ENCODE results near the gene ZNF280A.
"Not testable (repeated sequence)": the region's sequence is repeated elsewhere in the genome, so short reads cannot be mapped to it uniquely, and the experiment has no call there.

Gene ZNF280A

DNA sequence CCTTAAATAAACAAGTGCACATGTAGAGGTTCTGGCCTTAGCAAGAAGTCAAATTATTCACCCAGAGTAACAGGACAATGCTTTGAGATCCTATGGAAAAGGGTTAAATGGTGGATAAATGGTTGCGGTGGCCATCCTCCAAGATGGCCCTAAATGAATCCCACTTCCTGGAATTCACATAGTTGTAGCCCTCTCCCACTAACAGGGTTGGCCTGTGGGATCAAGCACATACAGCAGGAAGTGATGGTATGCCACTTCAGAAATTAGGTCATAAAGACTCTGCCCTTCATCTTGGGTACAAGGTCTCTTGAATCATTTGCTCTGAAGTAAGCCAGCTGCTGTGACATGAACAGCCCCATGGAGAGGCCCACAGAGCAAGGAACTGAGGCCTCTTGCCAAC is 13.3 kb downstream of the ZNF280A start:
- no peak overlapping the region for H3K4me3 ChIP-seq (ENCODE audit: control insufficient read depth, low read depth, low read length)
- TF ChIP-seq, protein P1, sequence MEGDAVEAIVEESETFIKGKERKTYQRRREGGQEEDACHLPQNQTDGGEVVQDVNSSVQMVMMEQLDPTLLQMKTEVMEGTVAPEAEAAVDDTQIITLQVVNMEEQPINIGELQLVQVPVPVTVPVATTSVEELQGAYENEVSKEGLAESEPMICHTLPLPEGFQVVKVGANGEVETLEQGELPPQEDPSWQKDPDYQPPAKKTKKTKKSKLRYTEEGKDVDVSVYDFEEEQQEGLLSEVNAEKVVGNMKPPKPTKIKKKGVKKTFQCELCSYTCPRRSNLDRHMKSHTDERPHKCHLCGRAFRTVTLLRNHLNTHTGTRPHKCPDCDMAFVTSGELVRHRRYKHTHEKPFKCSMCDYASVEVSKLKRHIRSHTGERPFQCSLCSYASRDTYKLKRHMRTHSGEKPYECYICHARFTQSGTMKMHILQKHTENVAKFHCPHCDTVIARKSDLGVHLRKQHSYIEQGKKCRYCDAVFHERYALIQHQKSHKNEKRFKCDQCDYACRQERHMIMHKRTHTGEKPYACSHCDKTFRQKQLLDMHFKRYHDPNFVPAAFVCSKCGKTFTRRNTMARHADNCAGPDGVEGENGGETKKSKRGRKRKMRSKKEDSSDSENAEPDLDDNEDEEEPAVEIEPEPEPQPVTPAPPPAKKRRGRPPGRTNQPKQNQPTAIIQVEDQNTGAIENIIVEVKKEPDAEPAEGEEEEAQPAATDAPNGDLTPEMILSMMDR (conservative IDR thresholded peaks at IDR 0.05; ENCODE audit: control insufficient read depth, insufficient read depth, low read depth, low read length) = no peak
- DNase-seq (ENCODE audit: low read depth) = no peak

DNA sequence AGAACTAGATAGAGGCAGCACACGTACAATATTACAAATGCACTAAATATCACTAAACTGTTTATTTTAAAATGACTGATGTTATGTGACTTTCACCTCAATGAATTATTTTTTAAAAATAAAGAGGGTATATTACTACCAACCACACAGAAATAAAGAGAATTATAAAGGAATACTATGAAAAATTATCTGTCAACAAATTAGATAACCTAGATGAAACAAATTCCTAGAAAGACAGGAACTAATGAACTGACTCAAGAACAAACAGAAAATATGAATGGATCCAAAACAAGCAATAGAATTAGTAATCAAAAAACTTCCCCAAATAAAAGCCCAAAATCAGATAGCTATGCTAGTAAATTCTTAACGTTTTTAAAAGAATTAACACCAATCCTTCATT is 21.8 kb downstream of the ZNF280A start:
- TF ChIP-seq, protein P1 (conservative IDR thresholded peaks at IDR 0.05; ENCODE audit: control insufficient read depth, insufficient read depth, low read depth, low read length) = no peak
- no peak for DNase-seq (ENCODE audit: low read depth)
- no peak overlapping the region for H3K4me3 ChIP-seq (ENCODE audit: control insufficient read depth, low read depth, low read length)

DNA sequence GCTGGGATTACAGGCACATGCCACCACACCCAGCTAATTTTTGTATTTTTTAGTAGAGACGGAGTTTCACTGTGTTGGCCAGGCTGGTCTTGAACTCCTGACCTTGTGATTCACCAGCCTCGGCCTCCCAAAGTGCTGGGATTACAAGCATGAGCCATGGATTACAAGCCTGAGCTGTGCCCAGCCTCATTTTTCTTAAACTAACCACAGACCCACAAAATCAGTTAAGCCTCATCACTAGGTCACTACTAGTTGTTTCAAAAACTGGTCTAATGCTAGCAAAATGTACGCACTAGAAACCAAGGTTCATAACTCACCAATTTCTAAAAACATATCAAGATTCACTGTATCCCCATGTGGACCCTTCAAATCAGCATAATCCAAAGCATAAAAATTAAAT is 28.5 kb downstream of the ZNF280A start:
- H3K4me3 ChIP-seq (ENCODE audit: control insufficient read depth, low read depth, low read length) = not testable (repeated sequence)

DNA sequence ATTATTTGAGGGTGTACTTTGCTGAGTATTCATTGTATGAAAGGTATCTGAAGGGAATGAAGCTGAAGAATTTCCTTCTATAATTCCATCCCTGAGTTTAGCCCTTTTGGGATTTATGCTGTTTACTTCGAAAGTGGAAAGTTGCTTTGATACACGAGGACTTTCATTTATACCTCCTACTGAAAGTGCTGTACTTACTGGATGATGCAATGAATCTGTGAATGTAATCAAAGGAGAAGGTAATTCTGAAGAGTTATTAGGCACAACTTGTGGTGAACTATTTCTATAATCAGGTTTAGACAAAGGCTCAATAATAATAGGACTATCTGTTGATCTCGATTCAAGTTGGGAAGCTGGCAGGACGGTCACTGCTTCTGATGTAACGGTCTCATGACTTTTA is 31.3 kb downstream of the ZNF280A start:
- DNase-seq (ENCODE audit: low read depth) = no peak
- TF ChIP-seq, protein P1 (conservative IDR thresholded peaks at IDR 0.05; ENCODE audit: control insufficient read depth, insufficient read depth, low read depth, low read length) = no peak
- no peak overlapping the region for H3K4me3 ChIP-seq (ENCODE audit: control insufficient read depth, low read depth, low read length)

More for the DNA sequence above, 28.5 kb downstream of the ZNF280A start:
- DNase-seq (ENCODE audit: low read depth) = peak; percentile 17

DNA sequence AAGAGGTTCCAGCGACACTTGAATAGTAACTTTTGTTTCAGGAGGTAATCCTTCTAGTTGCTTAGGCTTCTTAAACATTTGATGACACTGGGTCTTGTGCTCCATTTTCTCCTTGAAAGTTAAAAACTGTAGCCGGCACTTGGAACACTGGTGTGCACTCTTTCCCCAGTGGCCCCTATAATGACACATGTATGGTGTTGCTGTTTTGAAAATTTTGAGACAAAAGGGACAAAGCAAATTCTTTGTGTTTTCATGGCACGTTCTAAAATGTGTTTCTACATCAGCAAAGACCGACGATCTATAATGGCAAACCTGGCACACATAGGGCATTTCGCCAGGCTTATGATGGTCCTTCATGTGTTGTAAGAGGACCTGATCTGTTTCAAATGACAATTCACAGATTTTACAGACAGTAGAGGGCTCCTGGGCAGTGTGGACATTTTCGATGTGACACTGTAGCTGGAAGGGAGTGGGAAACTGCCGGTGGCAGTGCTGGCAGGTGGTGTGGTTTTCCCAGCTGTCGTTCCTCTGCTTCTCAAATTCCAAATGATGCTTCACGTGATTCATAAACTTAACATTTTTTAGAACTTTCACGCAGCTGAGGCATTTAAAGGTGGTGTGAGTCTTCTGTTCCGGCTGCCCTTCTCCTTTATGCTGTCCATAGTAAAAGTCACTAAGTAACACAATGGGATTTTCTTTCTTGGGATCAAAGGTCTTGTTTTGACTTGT is 32.0 kb downstream of the ZNF280A start:
- no peak for DNase-seq (ENCODE audit: low read depth)
- no peak overlapping the region for H3K4me3 ChIP-seq (ENCODE audit: control insufficient read depth, low read depth, low read length)
- TF ChIP-seq, protein P1 (conservative IDR thresholded peaks at IDR 0.05; ENCODE audit: control insufficient read depth, insufficient read depth, low read depth, low read length) = no peak

DNA sequence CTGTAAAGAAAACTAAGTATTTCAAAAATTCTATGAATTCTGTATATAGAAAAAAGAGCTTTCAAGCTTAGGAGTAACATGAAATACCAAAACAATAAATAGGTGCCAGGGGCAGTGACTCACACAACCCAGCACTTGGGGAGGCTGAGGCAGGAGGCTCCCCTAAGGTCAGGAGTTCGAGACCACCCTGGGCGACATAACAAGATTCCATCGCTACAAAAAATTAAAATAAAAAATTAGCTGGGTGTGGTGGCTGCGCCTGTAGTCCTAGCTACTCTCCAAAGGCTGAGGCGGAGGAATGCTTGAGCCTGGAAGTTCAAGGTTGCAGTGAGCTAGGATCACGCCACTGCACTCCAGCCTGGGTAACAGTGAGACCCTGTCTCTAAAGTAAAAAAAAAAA is 33.0 kb downstream of the ZNF280A start:
- no peak overlapping the region for H3K4me3 ChIP-seq (ENCODE audit: control insufficient read depth, low read depth, low read length)
- TF ChIP-seq, protein P1 (conservative IDR thresholded peaks at IDR 0.05; ENCODE audit: control insufficient read depth, insufficient read depth, low read depth, low read length) = no peak
- no peak for DNase-seq (ENCODE audit: low read depth)

DNA sequence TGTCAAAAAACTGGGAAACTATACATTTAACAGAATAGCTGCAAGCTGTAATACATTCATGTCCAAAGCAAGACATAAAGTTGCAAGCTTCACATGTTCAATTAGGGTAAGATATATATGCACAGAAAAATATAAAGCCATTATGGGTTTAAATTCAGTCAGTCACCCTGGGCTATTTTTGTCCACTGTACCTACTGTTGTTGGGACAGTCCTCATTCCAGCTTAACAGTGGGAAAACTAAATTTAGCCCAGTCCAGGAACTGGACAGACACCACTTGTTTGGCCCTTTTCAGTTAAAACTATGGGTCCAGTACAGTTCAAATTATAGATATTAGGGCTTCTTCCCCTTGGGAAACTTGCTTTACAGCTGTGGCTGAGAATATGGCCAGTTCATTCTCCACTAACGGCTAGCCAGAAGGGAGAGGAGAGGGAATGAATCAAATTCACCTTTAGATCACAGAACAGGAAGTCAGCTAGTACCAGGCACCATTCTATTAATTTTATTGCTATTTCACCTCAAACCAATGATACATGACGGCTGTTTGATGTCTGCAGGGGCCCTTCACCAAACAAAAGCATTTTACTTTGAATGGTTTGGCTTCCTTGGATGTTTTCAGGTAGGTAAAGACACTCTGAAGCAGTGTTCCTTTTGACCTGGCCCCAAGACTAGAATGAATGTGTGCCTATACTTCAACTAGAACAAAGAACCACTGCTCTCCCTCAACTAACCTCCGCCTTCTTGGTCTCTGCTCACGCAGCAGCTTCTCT is 33.8 kb downstream of the ZNF280A start:
- TF ChIP-seq, protein P1 (conservative IDR thresholded peaks at IDR 0.05; ENCODE audit: control insufficient read depth, insufficient read depth, low read depth, low read length) = no peak
- no peak overlapping the region for H3K4me3 ChIP-seq (ENCODE audit: control insufficient read depth, low read depth, low read length)
- DNase-seq (ENCODE audit: low read depth) = no peak
